ENCODE measurements around the gene C2orf68.

- no peak for TF ChIP-seq CTCF (IDR thresholded peaks at IDR 0.05)
- TF ChIP-seq PBX3 (IDR thresholded peaks at IDR 0.05) = no peak
- no peak for TF ChIP-seq IRF3 (IDR thresholded peaks at IDR 0.05; ENCODE audit: low read depth, low read length)
- no peak for TF ChIP-seq TCF12 (IDR thresholded peaks at IDR 0.05)
- no peak for TF ChIP-seq MEF2A (IDR thresholded peaks at IDR 0.05; ENCODE audit: borderline replicate concordance, low read depth)
- TF ChIP-seq RXRA (IDR thresholded peaks at IDR 0.05; ENCODE audit: borderline replicate concordance, low read depth) = no peak
- no peak for TF ChIP-seq TAF1 (IDR thresholded peaks at IDR 0.05; ENCODE audit: borderline replicate concordance, low read depth, low read length)
- no peak for TF ChIP-seq REST (IDR thresholded peaks at IDR 0.05; ENCODE audit: low read depth, low read length)
- no peak for TF ChIP-seq EP300 (IDR thresholded peaks at IDR 0.05; ENCODE audit: borderline replicate concordance in 1 of 2, low read depth in 1 of 2, low read length in 1 of 2)
- no peak for TF ChIP-seq EZH2phosphoT487 (IDR thresholded peaks at IDR 0.05; ENCODE audit: borderline replicate concordance, low read depth)
- TF ChIP-seq RAD21 (IDR thresholded peaks at IDR 0.05; ENCODE audit: low read length) = no peak
These were observed 31.7 kb downstream of the C2orf68 start for GRCh38 chr2:85580206-85580605.
